22Rv1 (cell line): ENCODE results near the gene AGTRAP.

Experiments used
- ZFX ChIP-seq: fragments of 450-650 bp; IDR thresholded peaks from 2 replicates; pipeline ENCODE4 v1.6.1; 2017; ENCODE audit warnings: antibody characterized with exemption, borderline replicate concordance
- TF ChIP-seq, protein P1 (sequence below): fragments of 450-650 bp; IDR thresholded peaks from 2 replicates; pipeline ENCODE4 v1.5.1; 2017; ENCODE audit warnings: mild to moderate bottlenecking

DNA sequence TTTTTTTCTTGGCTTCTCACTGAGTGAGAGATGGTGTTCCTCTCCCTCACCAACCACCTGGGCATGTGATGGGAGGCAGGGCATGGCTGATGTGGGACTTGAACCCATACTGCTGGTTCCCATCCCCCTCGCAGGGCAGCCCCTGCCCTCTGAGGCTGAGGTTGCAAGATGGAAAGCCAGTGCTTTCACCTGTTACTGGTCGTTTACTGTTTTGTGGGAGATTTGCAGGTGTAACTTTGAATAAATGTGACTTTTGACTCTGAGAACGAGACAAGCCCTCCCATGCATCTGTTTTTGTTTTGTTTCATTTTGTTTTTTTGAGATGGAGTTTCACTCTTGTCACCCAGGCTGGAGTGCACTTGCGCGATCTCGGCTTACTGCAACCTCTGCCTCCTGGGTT, 47.6 kb downstream of the AGTRAP start:
- TF ChIP-seq, protein P1, sequence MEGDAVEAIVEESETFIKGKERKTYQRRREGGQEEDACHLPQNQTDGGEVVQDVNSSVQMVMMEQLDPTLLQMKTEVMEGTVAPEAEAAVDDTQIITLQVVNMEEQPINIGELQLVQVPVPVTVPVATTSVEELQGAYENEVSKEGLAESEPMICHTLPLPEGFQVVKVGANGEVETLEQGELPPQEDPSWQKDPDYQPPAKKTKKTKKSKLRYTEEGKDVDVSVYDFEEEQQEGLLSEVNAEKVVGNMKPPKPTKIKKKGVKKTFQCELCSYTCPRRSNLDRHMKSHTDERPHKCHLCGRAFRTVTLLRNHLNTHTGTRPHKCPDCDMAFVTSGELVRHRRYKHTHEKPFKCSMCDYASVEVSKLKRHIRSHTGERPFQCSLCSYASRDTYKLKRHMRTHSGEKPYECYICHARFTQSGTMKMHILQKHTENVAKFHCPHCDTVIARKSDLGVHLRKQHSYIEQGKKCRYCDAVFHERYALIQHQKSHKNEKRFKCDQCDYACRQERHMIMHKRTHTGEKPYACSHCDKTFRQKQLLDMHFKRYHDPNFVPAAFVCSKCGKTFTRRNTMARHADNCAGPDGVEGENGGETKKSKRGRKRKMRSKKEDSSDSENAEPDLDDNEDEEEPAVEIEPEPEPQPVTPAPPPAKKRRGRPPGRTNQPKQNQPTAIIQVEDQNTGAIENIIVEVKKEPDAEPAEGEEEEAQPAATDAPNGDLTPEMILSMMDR = no peak
- no peak for TF ChIP-seq ZFX
